ENCODE results near the gene MARCHF7.
"Not testable (repeated sequence)": the region's sequence is repeated elsewhere in the genome, so short reads cannot be mapped to it uniquely, and the experiment has no call there.

MARCHF7 gene

DNA sequence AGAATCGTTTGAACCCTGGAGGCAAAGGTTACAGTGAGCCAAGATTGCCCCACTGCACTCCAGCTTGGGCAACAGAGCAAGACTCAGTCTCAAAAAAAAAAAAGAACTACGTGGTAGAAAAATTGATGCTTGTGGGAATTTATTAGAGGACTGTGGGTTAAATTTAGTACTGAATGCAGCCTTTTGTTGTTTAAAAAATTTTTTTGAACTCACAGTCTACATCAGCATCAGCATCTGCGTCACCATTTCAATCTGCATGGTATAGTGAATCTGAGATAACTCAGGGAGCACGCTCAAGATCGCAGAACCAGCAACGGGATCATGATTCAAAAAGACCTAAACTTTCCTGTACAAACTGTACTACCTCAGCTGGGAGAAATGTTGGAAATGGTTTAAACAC is 30.5 kb downstream of the MARCHF7 start:
- Histone ChIP-seq H3K4me1 (ENCODE audit: control insufficient read depth, insufficient read depth, low read length) (no peaks in the 10 kb centered on the region), H3K27ac (ENCODE audit: low read length) (no peak overlapping the region), H3K36me3 (ENCODE audit: control insufficient read depth in 2 of 2, insufficient read depth in 2 of 2, low read length in 2 of 2) (peaks cover 17 to 24% of the 10 kb centered on the region in 2 donors), H3K27me3 (ENCODE audit: control insufficient read depth in 1 of 2, insufficient read depth in 2 of 2, low read length in 2 of 2) (no peaks in the 10 kb centered on the region), H3K9ac (ENCODE audit: low read length in 2 of 2) (no peak overlapping the region), H3K9me3 (ENCODE audit: control insufficient read depth in 2 of 2, low read length in 2 of 2) (no peaks in the 10 kb centered on the region), H3K4me3 (ENCODE audit: low read length in 2 of 2) (no peak overlapping the region)

DNA sequence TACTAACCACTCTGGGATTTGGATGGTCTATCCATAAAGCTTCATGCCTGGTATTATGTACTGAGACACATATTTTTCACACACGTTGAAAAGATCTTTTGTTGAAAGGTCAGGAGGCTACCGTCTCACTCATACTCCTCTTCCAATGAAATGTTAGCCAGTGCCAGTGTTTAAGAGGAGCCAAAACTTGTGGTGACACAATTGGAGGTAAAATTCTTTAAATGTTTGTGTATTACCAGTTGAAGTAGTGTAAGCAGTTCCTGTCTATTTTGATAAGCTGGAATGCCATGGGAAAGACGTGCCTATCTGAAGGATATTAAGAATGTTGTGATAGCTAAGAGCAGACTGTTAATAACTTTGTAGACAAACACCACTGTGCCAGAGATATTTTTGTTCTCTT is 32.1 kb downstream of the MARCHF7 start:
- Histone ChIP-seq H3K27me3 (ENCODE audit: control insufficient read depth in 1 of 2, insufficient read depth in 2 of 2, low read length in 2 of 2) (no peaks in the 10 kb centered on the region), H3K9me3 (ENCODE audit: control insufficient read depth in 2 of 2, low read length in 2 of 2) (no peaks in the 10 kb centered on the region), H3K27ac (ENCODE audit: low read length) (no peak overlapping the region), H3K9ac (ENCODE audit: low read length in 2 of 2) (no peak overlapping the region), H3K4me3 (ENCODE audit: low read length in 2 of 2) (no peak overlapping the region), H3K36me3 (ENCODE audit: control insufficient read depth in 2 of 2, insufficient read depth in 2 of 2, low read length in 2 of 2) (peaks cover 15 to 26% of the 10 kb centered on the region in 2 donors), H3K4me1 (ENCODE audit: control insufficient read depth, insufficient read depth, low read length) (no peaks in the 10 kb centered on the region)

DNA sequence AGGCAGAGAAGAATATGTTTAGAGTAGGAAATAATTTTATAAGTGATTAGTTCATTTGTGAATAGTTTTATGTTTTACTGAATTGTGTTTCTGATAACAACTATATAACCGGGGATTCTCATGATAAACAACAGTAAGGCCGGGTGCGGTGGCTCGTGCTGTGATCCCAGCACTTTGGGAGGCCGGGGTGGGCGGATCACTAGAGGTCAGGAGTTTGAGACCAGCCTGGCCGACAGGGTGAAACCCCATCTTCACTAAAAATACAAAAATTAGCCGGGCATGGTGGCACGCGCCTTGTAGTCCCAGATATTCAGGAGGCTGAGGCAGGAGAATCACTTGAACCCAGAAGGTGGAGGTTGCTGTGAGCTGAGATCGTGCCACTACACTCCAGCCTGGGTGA is 32.9 kb downstream of the MARCHF7 start:
- H3K9ac ChIP-seq (ENCODE audit: low read length in 2 of 2); H3K4me3 ChIP-seq (ENCODE audit: low read length in 2 of 2); H3K27me3 ChIP-seq (ENCODE audit: control insufficient read depth in 1 of 2, insufficient read depth in 2 of 2, low read length in 2 of 2); H3K27ac ChIP-seq (ENCODE audit: low read length); H3K4me1 ChIP-seq (ENCODE audit: control insufficient read depth, insufficient read depth, low read length); H3K9me3 ChIP-seq (ENCODE audit: control insufficient read depth in 2 of 2, low read length in 2 of 2): not testable (repeated sequence)
- H3K36me3 ChIP-seq (ENCODE audit: control insufficient read depth in 2 of 2, insufficient read depth in 2 of 2, low read length in 2 of 2): peaks cover 15 to 30% of the 10 kb centered on the region in 2 donors

DNA sequence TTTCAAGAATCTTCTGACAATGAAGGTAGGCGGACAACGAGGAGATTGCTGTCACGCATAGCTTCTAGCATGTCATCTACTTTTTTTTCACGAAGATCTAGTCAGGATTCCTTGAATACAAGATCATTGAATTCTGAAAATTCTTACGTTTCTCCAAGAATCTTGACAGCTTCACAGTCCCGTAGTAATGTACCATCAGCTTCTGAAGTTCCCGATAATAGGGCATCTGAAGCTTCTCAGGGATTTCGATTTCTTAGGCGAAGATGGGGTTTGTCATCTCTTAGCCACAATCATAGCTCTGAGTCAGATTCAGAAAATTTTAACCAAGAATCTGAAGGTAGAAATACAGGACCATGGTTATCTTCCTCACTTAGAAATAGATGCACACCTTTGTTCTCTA is 35.8 kb downstream of the MARCHF7 start:
- H3K4me3 ChIP-seq (ENCODE audit: low read length in 2 of 2): no peak overlapping the region
- no peaks in the 10 kb centered on the region for H3K4me1 ChIP-seq (ENCODE audit: control insufficient read depth, insufficient read depth, low read length)
- H3K9ac ChIP-seq (ENCODE audit: low read length in 2 of 2): no peak overlapping the region
- H3K27ac ChIP-seq (ENCODE audit: low read length): no peak overlapping the region
- H3K9me3 ChIP-seq (ENCODE audit: control insufficient read depth in 2 of 2, low read length in 2 of 2): no peaks in the 10 kb centered on the region
- H3K36me3 ChIP-seq (ENCODE audit: control insufficient read depth in 2 of 2, insufficient read depth in 2 of 2, low read length in 2 of 2): peaks cover 15 to 38% of the 10 kb centered on the region in 2 donors
- H3K27me3 ChIP-seq (ENCODE audit: control insufficient read depth in 1 of 2, insufficient read depth in 2 of 2, low read length in 2 of 2): no peaks in the 10 kb centered on the region

DNA sequence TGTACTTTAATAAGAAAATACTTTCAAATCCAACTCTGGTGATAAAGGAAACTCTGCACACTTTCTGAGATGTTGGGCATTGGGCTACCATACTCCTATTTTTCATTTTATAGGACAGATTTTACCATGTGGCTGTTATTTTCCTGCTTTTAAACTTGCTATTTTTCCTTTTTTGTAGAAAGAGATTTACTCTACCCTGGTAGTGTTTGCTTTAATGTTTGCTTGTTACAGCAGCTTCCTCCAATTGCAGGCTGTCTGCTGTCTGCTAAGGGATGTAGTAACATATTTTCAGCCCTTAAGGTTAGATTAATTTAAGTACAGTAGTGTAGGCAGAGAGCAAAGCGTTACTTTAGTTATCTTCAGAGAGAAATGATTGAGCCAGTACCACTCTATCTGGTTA is 38.6 kb downstream of the MARCHF7 start:
- Histone ChIP-seq H3K4me1 (ENCODE audit: control insufficient read depth, insufficient read depth, low read length) (no peaks in the 10 kb centered on the region), H3K27me3 (ENCODE audit: control insufficient read depth in 1 of 2, insufficient read depth in 2 of 2, low read length in 2 of 2) (no peaks in the 10 kb centered on the region), H3K27ac (ENCODE audit: low read length) (no peak overlapping the region), H3K36me3 (ENCODE audit: control insufficient read depth in 2 of 2, insufficient read depth in 2 of 2, low read length in 2 of 2) (peaks cover 9 to 36% of the 10 kb centered on the region in 2 donors), H3K9ac (ENCODE audit: low read length in 2 of 2) (no peak overlapping the region), H3K9me3 (ENCODE audit: control insufficient read depth in 2 of 2, low read length in 2 of 2) (no peaks in the 10 kb centered on the region), H3K4me3 (ENCODE audit: low read length in 2 of 2) (no peak overlapping the region)

DNA sequence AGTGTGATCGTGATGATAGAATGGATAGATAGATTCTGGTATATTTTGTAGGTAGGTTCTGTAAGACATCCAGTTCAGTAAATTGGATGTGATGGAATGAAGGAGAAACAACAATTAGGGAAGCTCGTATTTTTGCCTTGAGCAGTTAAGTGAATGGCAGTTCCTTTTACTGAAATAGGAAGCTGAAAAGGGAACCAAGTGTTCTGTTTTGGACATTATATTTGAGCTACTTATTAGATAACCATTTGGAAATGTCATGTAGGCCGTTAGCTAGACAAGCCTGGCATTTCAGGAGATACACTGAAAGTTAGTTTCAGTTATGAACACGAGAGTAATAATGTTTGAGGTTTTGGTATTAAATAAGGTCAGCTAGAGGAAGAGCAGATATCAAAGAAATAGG is 41.5 kb downstream of the MARCHF7 start:
- H3K36me3 ChIP-seq (ENCODE audit: control insufficient read depth in 2 of 2, insufficient read depth in 2 of 2, low read length in 2 of 2): peaks cover 2 to 22% of the 10 kb centered on the region in 2 donors
- H3K4me3 ChIP-seq (ENCODE audit: low read length in 2 of 2): no peak overlapping the region
- H3K9me3 ChIP-seq (ENCODE audit: control insufficient read depth in 2 of 2, low read length in 2 of 2): no peaks in the 10 kb centered on the region
- H3K9ac ChIP-seq (ENCODE audit: low read length in 2 of 2): no peak overlapping the region
- H3K27me3 ChIP-seq (ENCODE audit: control insufficient read depth in 1 of 2, insufficient read depth in 2 of 2, low read length in 2 of 2): no peaks in the 10 kb centered on the region
- H3K4me1 ChIP-seq (ENCODE audit: control insufficient read depth, insufficient read depth, low read length): no peaks in the 10 kb centered on the region
- no peak overlapping the region for H3K27ac ChIP-seq (ENCODE audit: low read length)

DNA sequence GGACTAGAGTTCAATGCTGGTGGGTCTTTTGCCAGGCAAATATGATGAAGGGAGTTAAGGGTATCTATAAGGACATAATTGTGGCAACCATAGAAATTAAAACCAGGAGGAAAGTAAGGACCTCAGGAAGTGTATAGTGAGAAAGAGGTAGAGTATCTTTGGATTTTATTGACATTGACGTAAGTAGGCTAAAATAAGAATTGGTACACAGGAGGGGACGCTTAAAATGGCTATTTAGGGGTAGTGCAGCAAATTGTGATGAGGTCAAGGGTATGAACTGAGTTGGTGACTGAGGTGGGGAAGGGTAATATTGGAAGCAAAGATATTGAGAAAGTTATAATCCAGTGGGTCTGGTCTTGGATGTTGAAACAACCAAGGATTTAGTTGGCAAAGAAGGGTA is 42.7 kb downstream of the MARCHF7 start:
- peaks cover 3 to 22% of the 10 kb centered on the region in 2 donors for H3K36me3 ChIP-seq (ENCODE audit: control insufficient read depth in 2 of 2, insufficient read depth in 2 of 2, low read length in 2 of 2)
- H3K9me3 ChIP-seq (ENCODE audit: control insufficient read depth in 2 of 2, low read length in 2 of 2): no peaks in the 10 kb centered on the region
- H3K4me3 ChIP-seq (ENCODE audit: low read length in 2 of 2): no peak overlapping the region
- H3K27me3 ChIP-seq (ENCODE audit: control insufficient read depth in 1 of 2, insufficient read depth in 2 of 2, low read length in 2 of 2): no peaks in the 10 kb centered on the region
- H3K4me1 ChIP-seq (ENCODE audit: control insufficient read depth, insufficient read depth, low read length): no peaks in the 10 kb centered on the region
- no peak overlapping the region for H3K27ac ChIP-seq (ENCODE audit: low read length)
- no peak overlapping the region for H3K9ac ChIP-seq (ENCODE audit: low read length in 2 of 2)

DNA sequence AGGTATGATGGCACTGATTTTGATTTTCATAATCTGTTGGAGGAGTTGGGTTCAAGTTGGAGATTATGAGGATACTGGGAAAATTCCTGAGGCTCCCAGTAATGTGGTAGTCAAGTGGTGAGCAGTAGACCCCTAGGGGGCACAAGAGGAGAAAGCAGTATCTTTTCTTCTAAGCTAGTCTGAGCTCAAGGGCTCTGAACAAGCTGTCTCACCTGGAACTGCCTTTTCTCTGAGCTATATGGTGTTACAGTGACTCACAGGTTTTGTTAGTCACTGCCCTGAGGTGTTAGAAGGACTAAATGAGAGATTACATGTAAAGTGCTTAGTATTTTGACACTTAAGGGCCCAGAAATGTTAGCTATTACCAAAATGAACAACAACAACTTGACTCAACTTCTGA is 43.5 kb downstream of the MARCHF7 start:
- Histone ChIP-seq H3K36me3 (ENCODE audit: control insufficient read depth in 2 of 2, insufficient read depth in 2 of 2, low read length in 2 of 2) (peaks cover 6 to 22% of the 10 kb centered on the region in 2 donors), H3K4me3 (ENCODE audit: low read length in 2 of 2) (no peak overlapping the region), H3K27me3 (ENCODE audit: control insufficient read depth in 1 of 2, insufficient read depth in 2 of 2, low read length in 2 of 2) (no peaks in the 10 kb centered on the region), H3K9ac (ENCODE audit: low read length in 2 of 2) (no peak overlapping the region), H3K27ac (ENCODE audit: low read length) (no peak overlapping the region), H3K4me1 (ENCODE audit: control insufficient read depth, insufficient read depth, low read length) (no peaks in the 10 kb centered on the region), H3K9me3 (ENCODE audit: control insufficient read depth in 2 of 2, low read length in 2 of 2) (no peaks in the 10 kb centered on the region)

DNA sequence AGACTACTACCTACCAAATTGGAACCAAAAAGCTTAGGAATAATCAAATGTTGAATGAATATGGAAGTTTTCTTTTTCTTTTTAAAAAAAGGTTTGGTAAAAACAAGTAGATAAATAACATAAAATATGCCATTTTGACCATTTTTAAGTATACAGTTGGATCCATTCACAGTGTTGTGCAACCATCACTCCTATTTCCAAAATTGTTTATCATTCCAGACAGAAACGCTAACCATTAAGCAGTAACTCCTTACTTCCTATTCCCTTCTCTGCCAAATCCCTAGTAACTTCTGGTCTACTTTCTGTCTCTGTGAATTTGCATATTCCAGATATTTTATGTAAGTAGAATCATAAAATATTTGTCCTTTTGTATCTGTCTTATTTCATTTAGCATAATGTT is 45.9 kb downstream of the MARCHF7 start:
- Histone ChIP-seq H3K36me3 (ENCODE audit: control insufficient read depth in 2 of 2, insufficient read depth in 2 of 2, low read length in 2 of 2) (peaks cover 6 to 10% of the 10 kb centered on the region in 2 donors), H3K9ac (ENCODE audit: low read length in 2 of 2) (no peak overlapping the region), H3K27ac (ENCODE audit: low read length) (no peak overlapping the region), H3K27me3 (ENCODE audit: control insufficient read depth in 1 of 2, insufficient read depth in 2 of 2, low read length in 2 of 2) (no peaks in the 10 kb centered on the region), H3K4me1 (ENCODE audit: control insufficient read depth, insufficient read depth, low read length) (no peaks in the 10 kb centered on the region), H3K9me3 (ENCODE audit: control insufficient read depth in 2 of 2, low read length in 2 of 2) (no peaks in the 10 kb centered on the region), H3K4me3 (ENCODE audit: low read length in 2 of 2) (no peak overlapping the region)

DNA sequence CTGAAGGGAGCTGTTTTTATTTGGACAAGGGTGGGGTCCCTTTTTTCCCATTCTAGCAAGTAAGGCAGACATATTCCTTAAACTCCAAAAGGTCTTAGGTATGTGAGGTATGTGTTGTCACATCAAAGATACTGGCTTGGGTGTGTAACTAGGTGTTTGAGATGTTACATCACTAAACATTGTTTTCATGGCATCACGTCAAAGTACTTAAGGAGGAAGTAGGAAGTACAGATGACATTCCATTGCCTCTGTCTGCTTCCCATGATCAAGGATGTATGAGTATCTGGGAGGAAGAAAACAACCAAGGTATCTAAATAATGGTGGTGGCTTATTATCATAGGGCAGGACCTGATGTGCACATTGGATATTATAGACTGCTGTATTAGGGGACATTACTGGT is 46.4 kb downstream of the MARCHF7 start:
- Histone ChIP-seq H3K36me3 (ENCODE audit: control insufficient read depth in 2 of 2, insufficient read depth in 2 of 2, low read length in 2 of 2) (peaks cover 6 to 10% of the 10 kb centered on the region in 2 donors), H3K9me3 (ENCODE audit: control insufficient read depth in 2 of 2, low read length in 2 of 2) (no peaks in the 10 kb centered on the region), H3K4me3 (ENCODE audit: low read length in 2 of 2) (no peak overlapping the region), H3K4me1 (ENCODE audit: control insufficient read depth, insufficient read depth, low read length) (no peaks in the 10 kb centered on the region), H3K9ac (ENCODE audit: low read length in 2 of 2) (no peak overlapping the region), H3K27me3 (ENCODE audit: control insufficient read depth in 1 of 2, insufficient read depth in 2 of 2, low read length in 2 of 2) (no peaks in the 10 kb centered on the region), H3K27ac (ENCODE audit: low read length) (no peak overlapping the region)

DNA sequence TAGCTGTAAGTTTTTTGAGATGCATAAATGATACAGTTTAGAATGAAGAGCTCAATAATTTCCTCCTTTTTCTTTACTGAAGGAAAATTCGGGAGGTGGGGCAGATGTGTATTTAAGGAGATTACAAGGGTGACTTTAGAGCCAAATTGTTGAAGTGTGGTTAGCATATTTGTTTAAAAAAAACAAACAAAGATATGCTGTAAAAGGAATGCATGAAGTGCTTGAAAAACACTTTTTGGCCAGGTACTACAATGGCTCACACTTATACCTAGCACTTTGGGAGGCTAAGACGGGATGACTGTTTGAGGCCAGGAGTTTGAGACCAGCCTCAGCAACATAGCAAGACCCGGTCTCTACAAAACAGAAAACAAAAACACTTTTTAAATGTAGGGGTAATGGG is 47.3 kb downstream of the MARCHF7 start:
- peaks cover 6 to 8% of the 10 kb centered on the region in 2 donors for H3K36me3 ChIP-seq (ENCODE audit: control insufficient read depth in 2 of 2, insufficient read depth in 2 of 2, low read length in 2 of 2)
- H3K27me3 ChIP-seq (ENCODE audit: control insufficient read depth in 1 of 2, insufficient read depth in 2 of 2, low read length in 2 of 2): no peaks in the 10 kb centered on the region
- H3K4me3 ChIP-seq (ENCODE audit: low read length in 2 of 2): no peak overlapping the region
- no peaks in the 10 kb centered on the region for H3K4me1 ChIP-seq (ENCODE audit: control insufficient read depth, insufficient read depth, low read length)
- H3K9ac ChIP-seq (ENCODE audit: low read length in 2 of 2): no peak overlapping the region
- H3K9me3 ChIP-seq (ENCODE audit: control insufficient read depth in 2 of 2, low read length in 2 of 2): no peaks in the 10 kb centered on the region
- no peak overlapping the region for H3K27ac ChIP-seq (ENCODE audit: low read length)
